Measurements from ENCODE around the gene NAB2. TPM values are rescaled to one million over a fixed set of nuclear protein-coding genes. Genes with fewer than 3 reads are reported as not detected.
"Not testable (repeated sequence)": the region's sequence is repeated elsewhere in the genome, so short reads cannot be mapped to it uniquely, and the experiment has no call there.

Gene NAB2
- total RNA-seq, 1 experiment from 2014 or later = 17.4 TPM

DNA sequence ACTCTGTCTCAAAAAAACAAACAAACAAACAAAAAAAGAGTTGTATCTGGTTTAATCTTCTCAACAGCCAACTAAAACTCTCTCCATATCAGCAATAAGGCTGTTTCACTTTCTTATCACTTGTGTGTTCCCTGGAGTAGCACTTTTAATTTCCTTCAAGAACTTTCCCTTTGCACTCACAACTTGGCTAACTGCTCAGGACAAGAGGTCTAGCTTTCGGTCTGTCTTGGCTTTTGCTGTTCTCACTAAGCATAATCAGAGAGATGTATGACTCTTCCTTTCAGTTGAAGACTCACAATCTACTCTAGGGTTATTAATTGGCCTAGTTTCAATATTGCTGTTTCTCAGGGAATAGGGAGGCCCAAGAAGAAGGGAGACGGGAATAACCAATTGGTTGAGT, 22.7 kb upstream of the NAB2 start:
- H3K36me3 ChIP-seq (ENCODE audit: low read depth, low read length) = peaks cover 38% of the 10 kb centered on the region; the same call in 1 of the 2 replicates
- ChIA-PET POLR2A (ENCODE audit: unreplicated experiment) (no interaction called here), CTCF (no interaction called here)
- H3K9me3 ChIP-seq (ENCODE audit: low read length) = no peaks in the 10 kb centered on the region
- intact Hi-C loops (cut with micrococcal nuclease) = loop anchor here (5.0 kb wide), 1 partner anchor 116 kb away; no protein-coding TSS in a partner anchor
- no peak overlapping the region for H3K9ac ChIP-seq (ENCODE audit: low read length)
- no peak for ATAC-seq
- no TSS peak for BruUV-seq (replicated peaks)
- no peaks in the 10 kb centered on the region for H4K20me1 ChIP-seq (ENCODE audit: low read length)
- no peaks in the 10 kb centered on the region for H3K4me1 ChIP-seq (ENCODE audit: insufficient read depth, low read length)
- H3K9me2 ChIP-seq (replicated peaks; ENCODE audit: low read length) = no peaks in the 10 kb centered on the region
- no peak overlapping the region for H3K27ac ChIP-seq (ENCODE audit: low read length)
- no peak for DNase-seq
- no peak overlapping the region for H3K4me3 ChIP-seq (ENCODE audit: low read length)
- no peaks in the 10 kb centered on the region for H3F3A ChIP-seq (ENCODE audit: low read length, unreplicated experiment)
- no peak for TF ChIP-seq EZH2 (IDR thresholded peaks at IDR 0.05; ENCODE audit: low read length, unreplicated experiment)
- TF ChIP-seq, protein P1, sequence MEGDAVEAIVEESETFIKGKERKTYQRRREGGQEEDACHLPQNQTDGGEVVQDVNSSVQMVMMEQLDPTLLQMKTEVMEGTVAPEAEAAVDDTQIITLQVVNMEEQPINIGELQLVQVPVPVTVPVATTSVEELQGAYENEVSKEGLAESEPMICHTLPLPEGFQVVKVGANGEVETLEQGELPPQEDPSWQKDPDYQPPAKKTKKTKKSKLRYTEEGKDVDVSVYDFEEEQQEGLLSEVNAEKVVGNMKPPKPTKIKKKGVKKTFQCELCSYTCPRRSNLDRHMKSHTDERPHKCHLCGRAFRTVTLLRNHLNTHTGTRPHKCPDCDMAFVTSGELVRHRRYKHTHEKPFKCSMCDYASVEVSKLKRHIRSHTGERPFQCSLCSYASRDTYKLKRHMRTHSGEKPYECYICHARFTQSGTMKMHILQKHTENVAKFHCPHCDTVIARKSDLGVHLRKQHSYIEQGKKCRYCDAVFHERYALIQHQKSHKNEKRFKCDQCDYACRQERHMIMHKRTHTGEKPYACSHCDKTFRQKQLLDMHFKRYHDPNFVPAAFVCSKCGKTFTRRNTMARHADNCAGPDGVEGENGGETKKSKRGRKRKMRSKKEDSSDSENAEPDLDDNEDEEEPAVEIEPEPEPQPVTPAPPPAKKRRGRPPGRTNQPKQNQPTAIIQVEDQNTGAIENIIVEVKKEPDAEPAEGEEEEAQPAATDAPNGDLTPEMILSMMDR (conservative IDR thresholded peaks at IDR 0.05; ENCODE audit: low read depth, low read length) = no peak
- TF ChIP-seq EZH2phosphoT487 (IDR thresholded peaks at IDR 0.05; ENCODE audit: borderline replicate concordance, low read length) = no peak
- no peaks in the 10 kb centered on the region for H3K79me2 ChIP-seq (ENCODE audit: low read length)
- H3K4me2 ChIP-seq (ENCODE audit: low read length) = no peak overlapping the region
- H3K27me3 ChIP-seq (ENCODE audit: low read length) = no peaks in the 10 kb centered on the region
- no peak overlapping the region for H2AFZ ChIP-seq (ENCODE audit: low read length)

DNA sequence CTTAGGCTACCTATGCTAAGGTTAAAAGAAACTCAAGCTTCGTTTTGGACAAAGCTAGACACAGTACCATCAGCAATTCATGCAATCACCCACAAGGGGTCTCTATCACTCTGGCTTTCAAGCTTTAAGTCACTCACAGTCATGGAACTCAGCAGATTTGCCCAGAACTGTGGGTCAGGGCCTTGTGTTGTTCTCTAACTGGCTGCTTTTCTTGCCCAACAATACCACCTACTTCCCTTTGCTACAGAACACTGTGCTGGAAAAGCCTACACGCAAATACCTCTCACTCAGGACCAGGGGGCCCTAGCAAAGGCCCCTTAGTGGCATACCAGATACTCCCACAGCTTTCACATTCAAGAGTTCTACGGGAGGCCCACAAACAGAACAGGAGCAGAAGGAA, 19.4 kb upstream of the NAB2 start:
- DNase-seq (peak; percentile 80), ATAC-seq (peak; percentile 99)
- H3K9me3 ChIP-seq (ENCODE audit: low read length) = no peaks in the 10 kb centered on the region
- no peak overlapping the region for H3K4me3 ChIP-seq (ENCODE audit: low read length)
- H3K36me3 ChIP-seq (ENCODE audit: low read depth, low read length) = peaks cover 33% of the 10 kb centered on the region; the same call in 1 of the 2 replicates
- no peak overlapping the region for H3K9ac ChIP-seq (ENCODE audit: low read length)
- BruUV-seq (replicated peaks) = no TSS peak
- no peak overlapping the region for H3K27ac ChIP-seq (ENCODE audit: low read length)
- ChIA-PET POLR2A (ENCODE audit: unreplicated experiment) (interaction anchor here (0.6 to 1.0 kb wide), 2 partner anchors 43 to 58 kb away, joined by 5 to 11 read pairs; no protein-coding TSS in a partner anchor), CTCF (interaction anchor here (0.6 to 2.6 kb wide), 8 partner anchors 9 to 144 kb away, joined by 3 to 78 read pairs (median 6); partner anchors contain the start of genes NAB2, NEMP1 and STAT6)
- no peaks in the 10 kb centered on the region for H3K27me3 ChIP-seq (ENCODE audit: low read length)
- no peaks in the 10 kb centered on the region for H3F3A ChIP-seq (ENCODE audit: low read length, unreplicated experiment)
- H4K20me1 ChIP-seq (ENCODE audit: low read length) = no peaks in the 10 kb centered on the region
- no peaks in the 10 kb centered on the region for H3K79me2 ChIP-seq (ENCODE audit: low read length)
- no peak overlapping the region for H2AFZ ChIP-seq (ENCODE audit: low read length)
- no peaks in the 10 kb centered on the region for H3K9me2 ChIP-seq (replicated peaks; ENCODE audit: low read length)
- intact Hi-C loops (cut with micrococcal nuclease) = loop anchor here (1.0 to 5.0 kb wide), 2 partner anchors 43 to 113 kb away; no protein-coding TSS in a partner anchor
- no peak overlapping the region for H3K4me2 ChIP-seq (ENCODE audit: low read length)
- TF ChIP-seq, protein P1 (conservative IDR thresholded peaks at IDR 0.05; ENCODE audit: low read depth, low read length) = peak; percentile 94
- no peak for TF ChIP-seq EZH2phosphoT487 (IDR thresholded peaks at IDR 0.05; ENCODE audit: borderline replicate concordance, low read length)
- TF ChIP-seq EZH2 (IDR thresholded peaks at IDR 0.05; ENCODE audit: low read length, unreplicated experiment) = no peak
- H3K4me1 ChIP-seq (ENCODE audit: insufficient read depth, low read length) = no peaks in the 10 kb centered on the region

DNA sequence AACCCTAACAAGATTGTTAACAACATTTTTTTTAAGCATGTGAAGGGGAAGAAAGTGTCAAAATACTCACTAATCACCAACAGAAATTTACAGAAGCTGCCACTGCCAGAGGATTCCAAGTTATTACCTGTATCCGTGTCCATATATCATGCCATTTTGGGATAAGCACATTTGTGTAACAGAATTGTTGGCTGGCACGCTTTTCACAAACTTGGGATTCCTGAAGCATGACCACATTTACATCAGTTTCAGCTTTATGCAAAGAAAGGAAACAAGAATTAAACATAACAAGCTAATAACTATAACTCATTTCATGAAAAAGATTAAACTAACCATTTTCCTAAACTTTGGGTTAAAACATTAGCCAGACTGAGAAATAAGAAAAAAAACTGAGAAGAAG, 16.3 kb upstream of the NAB2 start:
- no peaks in the 10 kb centered on the region for H3F3A ChIP-seq (ENCODE audit: low read length, unreplicated experiment)
- CTCF ChIA-PET = interaction anchor here (0.6 kb wide), 1 partner anchor 29 kb away, joined by 6 read pairs; no protein-coding TSS in a partner anchor
- POLR2A ChIA-PET (ENCODE audit: unreplicated experiment) = no interaction called here
- H3K9me2 ChIP-seq (replicated peaks; ENCODE audit: low read length) = no peaks in the 10 kb centered on the region
- no peaks in the 10 kb centered on the region for H3K9me3 ChIP-seq (ENCODE audit: low read length)
- no peak overlapping the region for H2AFZ ChIP-seq (ENCODE audit: low read length)
- no TSS peak for BruUV-seq (replicated peaks)
- H3K4me1 ChIP-seq (ENCODE audit: insufficient read depth, low read length) = no peaks in the 10 kb centered on the region
- intact Hi-C loops (cut with micrococcal nuclease) = no loop called here
- DNase-seq (no peak), ATAC-seq (no peak)
- peaks cover 13% of the 10 kb centered on the region for H3K79me2 ChIP-seq (ENCODE audit: low read length)
- H3K4me3 ChIP-seq (ENCODE audit: low read length) = no peak overlapping the region
- no peaks in the 10 kb centered on the region for H3K27me3 ChIP-seq (ENCODE audit: low read length)
- no peaks in the 10 kb centered on the region for H4K20me1 ChIP-seq (ENCODE audit: low read length)
- TF ChIP-seq EZH2 (IDR thresholded peaks at IDR 0.05; ENCODE audit: low read length, unreplicated experiment) = no peak
- TF ChIP-seq, protein P1 (conservative IDR thresholded peaks at IDR 0.05; ENCODE audit: low read depth, low read length) = no peak
- no peak for TF ChIP-seq EZH2phosphoT487 (IDR thresholded peaks at IDR 0.05; ENCODE audit: borderline replicate concordance, low read length)
- no peak overlapping the region for H3K27ac ChIP-seq (ENCODE audit: low read length)
- peaks cover 29% of the 10 kb centered on the region for H3K36me3 ChIP-seq (ENCODE audit: low read depth, low read length)
- no peak overlapping the region for H3K9ac ChIP-seq (ENCODE audit: low read length)
- H3K4me2 ChIP-seq (ENCODE audit: low read length) = no peak overlapping the region

- H3K9ac ChIP-seq (ENCODE audit: low read length); H3K9me2 ChIP-seq (replicated peaks; ENCODE audit: low read length); H2AFZ ChIP-seq (ENCODE audit: low read length); H3K27ac ChIP-seq (ENCODE audit: low read length); ATAC-seq; CTCF ChIA-PET; H3K4me3 ChIP-seq (ENCODE audit: low read length); H4K20me1 ChIP-seq (ENCODE audit: low read length); H3K4me2 ChIP-seq (ENCODE audit: low read length); H3K27me3 ChIP-seq (ENCODE audit: low read length); intact Hi-C loops (cut with micrococcal nuclease); H3K4me1 ChIP-seq (ENCODE audit: insufficient read depth, low read length); DNase-seq; H3K9me3 ChIP-seq (ENCODE audit: low read length); H3F3A ChIP-seq (ENCODE audit: low read length, unreplicated experiment); BruUV-seq (replicated peaks): not testable (repeated sequence)
- Histone ChIP-seq H3K36me3 (ENCODE audit: low read depth, low read length) (peaks cover 24% of the 10 kb centered on the region), H3K79me2 (ENCODE audit: low read length) (peaks cover 21% of the 10 kb centered on the region)
- POLR2A ChIA-PET (ENCODE audit: unreplicated experiment) = interaction anchor here (0.6 kb wide), 1 partner anchor 39 kb away, joined by 7 read pairs; no protein-coding TSS in a partner anchor
Observed at GRCh38 chr12:57073566-57074450, 15.1 kb upstream of the NAB2 start.
